ENCODE measurements around the gene HS3ST4.

DNA sequence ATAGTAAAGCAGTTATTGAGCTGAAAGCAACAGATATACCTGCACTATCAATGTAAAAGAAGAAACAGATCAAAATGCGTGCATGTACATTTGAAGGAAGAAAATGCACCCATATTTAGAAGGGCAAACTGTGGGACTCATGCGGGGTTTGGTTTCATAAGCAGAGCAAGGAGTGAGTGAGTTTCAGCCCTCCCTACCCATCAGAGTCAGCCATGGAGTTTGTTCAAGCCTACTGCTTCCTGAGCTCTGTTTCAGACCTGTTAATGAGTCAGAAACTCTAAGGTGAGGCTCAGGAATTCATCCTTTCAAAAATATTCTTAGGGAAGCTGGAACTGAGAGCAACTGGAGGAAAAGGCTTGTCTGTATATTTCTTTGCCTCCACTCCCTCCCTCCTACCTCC is 446.2 kb downstream of the HS3ST4 start:
- TF ChIP-seq, protein P1, sequence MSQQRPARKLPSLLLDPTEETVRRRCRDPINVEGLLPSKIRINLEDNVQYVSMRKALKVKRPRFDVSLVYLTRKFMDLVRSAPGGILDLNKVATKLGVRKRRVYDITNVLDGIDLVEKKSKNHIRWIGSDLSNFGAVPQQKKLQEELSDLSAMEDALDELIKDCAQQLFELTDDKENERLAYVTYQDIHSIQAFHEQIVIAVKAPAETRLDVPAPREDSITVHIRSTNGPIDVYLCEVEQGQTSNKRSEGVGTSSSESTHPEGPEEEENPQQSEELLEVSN (IDR thresholded peaks at IDR 0.05) = no peak
- TF ChIP-seq, protein P2, sequence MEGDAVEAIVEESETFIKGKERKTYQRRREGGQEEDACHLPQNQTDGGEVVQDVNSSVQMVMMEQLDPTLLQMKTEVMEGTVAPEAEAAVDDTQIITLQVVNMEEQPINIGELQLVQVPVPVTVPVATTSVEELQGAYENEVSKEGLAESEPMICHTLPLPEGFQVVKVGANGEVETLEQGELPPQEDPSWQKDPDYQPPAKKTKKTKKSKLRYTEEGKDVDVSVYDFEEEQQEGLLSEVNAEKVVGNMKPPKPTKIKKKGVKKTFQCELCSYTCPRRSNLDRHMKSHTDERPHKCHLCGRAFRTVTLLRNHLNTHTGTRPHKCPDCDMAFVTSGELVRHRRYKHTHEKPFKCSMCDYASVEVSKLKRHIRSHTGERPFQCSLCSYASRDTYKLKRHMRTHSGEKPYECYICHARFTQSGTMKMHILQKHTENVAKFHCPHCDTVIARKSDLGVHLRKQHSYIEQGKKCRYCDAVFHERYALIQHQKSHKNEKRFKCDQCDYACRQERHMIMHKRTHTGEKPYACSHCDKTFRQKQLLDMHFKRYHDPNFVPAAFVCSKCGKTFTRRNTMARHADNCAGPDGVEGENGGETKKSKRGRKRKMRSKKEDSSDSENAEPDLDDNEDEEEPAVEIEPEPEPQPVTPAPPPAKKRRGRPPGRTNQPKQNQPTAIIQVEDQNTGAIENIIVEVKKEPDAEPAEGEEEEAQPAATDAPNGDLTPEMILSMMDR (IDR thresholded peaks at IDR 0.05; ENCODE audit: control extremely low read depth in 1 of 3, insufficient read depth in 1 of 3, low read depth in 1 of 3, low read length in 3 of 3) = no peak
- TF ChIP-seq SIN3A (conservative IDR thresholded peaks at IDR 0.05 in 1 of 2, IDR thresholded peaks at IDR 0.05 in 1 of 2; ENCODE audit: low read depth in 1 of 2, low read length in 2 of 2) = no peak
- no peak for TF ChIP-seq RBBP5 (IDR thresholded peaks at IDR 0.05; ENCODE audit: borderline replicate concordance, low read depth, low read length)
- TF ChIP-seq POLR2AphosphoS5 (IDR thresholded peaks at IDR 0.05; ENCODE audit: low read depth, low read length) = no peak
- TF ChIP-seq, protein P3, sequence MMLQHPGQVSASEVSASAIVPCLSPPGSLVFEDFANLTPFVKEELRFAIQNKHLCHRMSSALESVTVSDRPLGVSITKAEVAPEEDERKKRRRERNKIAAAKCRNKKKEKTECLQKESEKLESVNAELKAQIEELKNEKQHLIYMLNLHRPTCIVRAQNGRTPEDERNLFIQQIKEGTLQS (IDR thresholded peaks at IDR 0.05; ENCODE audit: insufficient read depth, low read depth, low read length) = no peak
- no peak for TF ChIP-seq MAFK (IDR thresholded peaks at IDR 0.05; ENCODE audit: low read depth, low read length)
- TF ChIP-seq SP2 (IDR thresholded peaks at IDR 0.05; ENCODE audit: low read length) = no peak
- no peak for TF ChIP-seq POLR2A (IDR thresholded peaks at IDR 0.05; ENCODE audit: control extremely low read depth in 1 of 2, low read depth in 2 of 2, low read length in 2 of 2)
- TF ChIP-seq TEAD4 (IDR thresholded peaks at IDR 0.05; ENCODE audit: low read depth, low read length) = no peak
